HG03103 (cell line): ENCODE data around the gene SNX8.

Experiments
- ATAC-seq: cut with Tn5 transposase; IDR thresholded peaks from one replicate; pipeline ENCODE4 v1.9.1; 2021; ENCODE audit warnings: low read depth; ENCODE audit not compliant: unreplicated experiment

Gene SNX8

GRCh38 chr7:2228921-2229320, 85.3 kb downstream of the SNX8 start:
- ATAC-seq = no peak

- no peak for ATAC-seq
Measured at GRCh38 chr7:2227699-2228098, 86.5 kb downstream of the SNX8 start.

GRCh38 chr7:2225830-2226229, 88.4 kb downstream of the SNX8 start:
- ATAC-seq = no peak

GRCh38 chr7:2225336-2225735, 88.9 kb downstream of the SNX8 start:
- no peak for ATAC-seq

- no peak for ATAC-seq
Measured at GRCh38 chr7:2224934-2225333, 89.3 kb downstream of the SNX8 start.

GRCh38 chr7:2224491-2224928, 89.7 kb downstream of the SNX8 start:
- no peak for ATAC-seq

GRCh38 chr7:2223321-2223720, 90.9 kb downstream of the SNX8 start:
- ATAC-seq = no peak

GRCh38 chr7:2222516-2222915, 91.7 kb downstream of the SNX8 start:
- ATAC-seq = no peak

GRCh38 chr7:2220954-2221353, 93.3 kb downstream of the SNX8 start:
- no peak for ATAC-seq

GRCh38 chr7:2220506-2220905, 93.7 kb downstream of the SNX8 start:
- ATAC-seq = no peak

GRCh38 chr7:2220030-2220429, 94.2 kb downstream of the SNX8 start:
- no peak for ATAC-seq

GRCh38 chr7:2219606-2220005, 94.6 kb downstream of the SNX8 start:
- ATAC-seq = no peak

GRCh38 chr7:2219136-2219535, 95.1 kb downstream of the SNX8 start:
- ATAC-seq = no peak

GRCh38 chr7:2218444-2218785, 95.8 kb downstream of the SNX8 start:
- ATAC-seq = no peak

- no peak for ATAC-seq
Measured at GRCh38 chr7:2217716-2218443, 96.4 kb downstream of the SNX8 start.

- no peak for ATAC-seq
Measured at GRCh38 chr7:2217206-2217605, 97.0 kb downstream of the SNX8 start.

- no peak for ATAC-seq
Measured at GRCh38 chr7:2215851-2216250, 98.4 kb downstream of the SNX8 start.

GRCh38 chr7:2214636-2215035, 99.6 kb downstream of the SNX8 start:
- no peak for ATAC-seq

GRCh38 chr7:2213551-2214215, 100.6 kb downstream of the SNX8 start:
- ATAC-seq = no peak

GRCh38 chr7:2212906-2213305, 101.3 kb downstream of the SNX8 start:
- ATAC-seq = no peak

GRCh38 chr7:2211926-2212325, 102.3 kb downstream of the SNX8 start:
- ATAC-seq = no peak

- no peak for ATAC-seq
Measured at GRCh38 chr7:2211259-2211880, 102.9 kb downstream of the SNX8 start.
